NCI-H2227 (cell line): ENCODE results near the gene TM6SF1.
"Not testable (repeated sequence)": the region's sequence is repeated elsewhere in the genome, so short reads cannot be mapped to it uniquely, and the experiment has no call there.

Experiments
- DNase-seq: peaks from one replicate; lab custom pipeline; 2025; ENCODE audit not compliant: unreplicated experiment; lab: John Stamatoyannopoulos, UW

TM6SF1 gene

DNA sequence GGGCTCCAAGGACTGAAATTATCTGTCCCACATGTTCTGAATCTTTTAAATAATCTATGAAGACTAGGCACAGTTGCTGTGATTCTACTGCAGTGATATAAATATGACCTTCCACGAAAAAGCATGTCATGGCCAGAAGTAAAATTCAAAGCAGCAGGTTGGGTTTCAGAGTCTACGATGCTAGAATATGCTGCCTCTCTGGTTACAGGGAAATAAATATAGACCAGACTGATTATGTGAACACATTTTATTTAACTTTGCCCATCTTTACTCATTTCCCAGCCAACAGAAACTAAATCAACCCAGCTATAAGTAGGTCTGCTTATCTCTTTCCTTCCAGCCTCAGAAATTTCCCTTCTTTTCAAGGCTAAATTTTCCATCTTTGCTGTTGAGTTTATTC lies 19.9 kb upstream of the TM6SF1 start:
- no peak for DNase-seq

DNA sequence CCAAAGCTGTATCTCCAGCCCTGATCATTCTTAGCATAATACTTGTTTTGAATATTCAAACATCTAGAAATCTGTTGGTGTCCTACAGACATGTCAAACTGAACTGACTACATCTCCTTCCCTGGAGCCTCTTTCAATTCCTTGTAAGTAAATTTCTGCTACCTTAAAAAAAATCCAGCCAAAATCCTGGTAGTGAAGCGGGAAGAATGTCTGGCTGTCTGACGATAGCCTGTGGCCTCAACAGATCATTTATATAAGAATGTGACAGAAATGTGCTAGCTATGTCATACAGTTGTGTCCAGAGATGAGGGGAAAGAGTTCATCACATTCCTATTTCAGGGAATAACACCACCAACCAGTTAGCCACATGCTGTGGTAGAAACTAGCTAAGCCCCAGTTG lies 18.6 kb upstream of the TM6SF1 start:
- DNase-seq, result no peak

DNA sequence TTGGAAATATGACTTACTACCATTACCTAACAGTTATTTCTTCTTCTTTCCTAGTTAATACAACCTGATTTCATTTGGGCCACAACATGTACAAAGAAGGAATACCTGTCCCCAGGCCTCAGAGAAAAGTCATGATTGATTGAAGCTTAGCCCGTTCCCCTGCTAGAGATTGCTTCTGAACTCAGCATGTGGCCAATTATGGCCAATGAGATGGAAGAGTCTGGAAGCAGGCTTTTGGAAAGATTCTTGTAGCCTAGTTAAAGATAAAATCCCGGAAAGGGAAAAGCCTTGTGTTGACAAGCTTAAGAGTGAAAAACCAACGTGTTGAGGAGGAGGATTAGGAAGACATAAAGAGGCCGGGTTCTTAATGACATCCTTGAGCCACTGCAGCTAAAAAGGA lies 17.0 kb upstream of the TM6SF1 start:
- DNase-seq, result no peak

DNA sequence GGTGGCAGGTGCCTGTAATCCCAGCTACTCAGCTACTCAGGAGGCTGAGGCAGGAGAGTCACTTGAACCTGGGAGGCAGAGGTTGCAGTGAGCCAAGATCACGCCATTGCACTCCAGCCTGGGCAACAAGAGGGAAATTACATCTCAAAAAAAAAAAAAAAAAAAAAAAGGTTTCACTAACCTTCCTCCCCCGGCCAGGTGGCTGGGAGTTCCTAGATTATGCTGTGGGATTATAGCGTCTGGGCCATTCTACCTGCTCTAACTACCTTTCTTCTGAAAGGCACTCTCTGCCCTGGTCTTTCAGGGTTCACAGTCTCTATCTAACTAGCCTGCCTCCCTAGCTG lies 15.5 kb upstream of the TM6SF1 start:
- DNase-seq, result not testable (repeated sequence)

DNA sequence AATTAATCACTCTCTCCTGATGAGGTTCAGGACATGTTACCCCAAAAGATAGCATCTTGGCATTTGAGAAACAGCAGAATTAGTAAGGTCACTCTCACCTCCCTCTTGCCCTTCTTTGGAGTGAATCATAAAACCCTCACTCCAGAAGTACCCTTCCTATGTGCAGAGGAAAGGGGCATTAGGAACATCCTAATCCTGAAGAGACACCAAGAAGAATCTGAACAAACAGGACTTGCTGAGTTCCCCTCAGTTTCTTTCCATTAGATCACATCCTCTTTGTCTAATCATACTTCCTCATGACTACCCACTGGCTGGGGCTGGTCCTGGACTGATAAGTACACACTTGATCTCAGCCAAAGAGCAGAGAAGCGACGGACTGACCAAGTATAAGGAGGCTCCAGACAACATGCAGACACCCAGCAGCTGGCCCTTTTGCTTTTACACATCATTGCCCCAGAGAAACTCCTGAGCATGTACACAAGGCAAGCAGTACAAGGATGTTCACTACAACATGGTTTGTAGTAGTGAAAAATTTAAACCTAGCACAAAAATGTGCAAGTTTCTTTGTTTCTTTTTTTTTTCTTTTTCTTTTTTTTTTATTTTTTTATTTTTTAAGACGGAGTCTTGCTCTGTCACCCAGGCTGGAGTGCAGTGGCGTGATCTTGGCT lies 15.0 kb upstream of the TM6SF1 start:
- no peak for DNase-seq

DNA sequence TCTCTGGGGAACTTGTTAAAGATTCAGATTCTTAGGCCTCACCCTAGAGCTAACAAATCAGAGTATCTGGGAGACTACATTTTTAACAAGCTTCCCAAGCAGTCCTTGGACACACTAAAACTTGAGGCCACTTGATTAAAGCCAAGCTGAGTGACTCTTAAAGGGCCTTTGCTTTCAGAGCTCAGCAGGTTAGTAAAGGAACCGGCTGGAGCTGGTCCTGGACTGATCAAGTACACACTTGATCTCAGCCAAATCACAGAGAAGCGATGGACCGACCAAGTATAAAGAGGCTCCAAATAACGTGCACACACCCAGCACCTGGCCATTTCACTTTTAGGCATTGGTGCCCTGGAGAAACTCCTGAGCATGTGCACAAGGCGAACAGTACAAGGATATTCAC lies 12.9 kb upstream of the TM6SF1 start:
- no peak for DNase-seq

DNA sequence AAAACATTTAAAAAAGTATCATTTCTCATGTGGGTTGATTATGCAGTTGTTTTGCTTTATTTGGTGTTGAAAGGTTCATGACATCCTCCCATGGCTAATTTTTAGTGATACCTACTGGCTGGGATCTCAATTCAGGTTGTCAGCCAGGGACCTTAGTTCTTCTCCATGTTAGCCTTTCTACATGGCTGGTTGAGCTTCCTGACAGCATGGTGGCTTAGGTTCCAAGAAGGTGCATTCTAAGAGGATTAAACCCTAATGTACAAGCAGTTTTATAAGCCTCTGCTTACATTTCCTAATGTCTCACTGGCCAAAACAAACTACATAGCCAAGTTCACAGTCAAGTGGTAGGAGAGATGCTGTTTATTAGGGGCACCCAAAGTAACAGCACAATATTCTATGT lies 9.4 kb upstream of the TM6SF1 start:
- DNase-seq, result no peak

DNA sequence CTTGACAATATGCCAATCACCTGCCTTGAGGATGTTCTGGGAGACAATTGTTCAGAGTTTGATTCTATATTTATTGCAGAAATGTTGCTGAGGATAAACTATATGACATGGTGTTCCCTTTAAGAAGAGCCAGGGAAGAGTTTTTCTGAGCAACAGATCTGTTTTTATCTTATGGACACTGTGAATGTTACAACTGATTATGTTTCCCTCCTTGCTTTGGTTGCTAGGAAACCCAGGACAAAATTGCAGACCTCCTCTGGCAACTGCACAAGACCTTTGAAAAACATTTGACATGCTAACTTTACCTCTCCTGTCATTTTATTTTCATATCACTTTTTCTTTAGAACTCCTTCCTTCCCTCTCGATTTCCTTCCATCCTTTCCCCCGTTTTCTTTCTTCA lies 8.2 kb upstream of the TM6SF1 start:
- DNase-seq, result no peak

DNA sequence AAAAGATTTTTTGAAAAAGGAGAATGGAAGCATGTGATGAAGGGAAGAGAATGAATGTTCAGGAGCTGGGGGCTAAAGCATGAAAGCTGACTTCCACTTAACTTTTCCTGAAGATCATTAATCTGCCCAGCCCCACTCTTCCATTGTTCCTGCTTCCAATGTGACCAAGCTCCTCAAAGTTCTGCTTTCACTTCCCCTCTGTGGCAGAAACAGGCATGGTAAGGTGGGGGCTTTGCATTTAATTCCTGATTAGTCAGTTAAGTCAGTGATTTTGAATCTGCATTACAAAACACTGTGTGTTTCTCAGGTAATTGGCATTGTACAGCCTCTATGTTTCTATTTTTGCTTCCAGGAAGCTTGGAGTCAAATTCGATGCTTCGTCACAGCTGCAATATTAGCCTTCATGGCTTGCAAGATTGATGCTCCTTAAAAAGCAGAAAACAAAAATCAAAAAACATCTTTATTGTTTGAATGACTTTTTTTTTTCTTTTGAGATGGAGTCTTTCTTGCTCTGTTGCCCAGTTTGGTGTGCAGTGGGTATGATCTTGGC lies 7.3 kb upstream of the TM6SF1 start:
- no peak for DNase-seq

DNA sequence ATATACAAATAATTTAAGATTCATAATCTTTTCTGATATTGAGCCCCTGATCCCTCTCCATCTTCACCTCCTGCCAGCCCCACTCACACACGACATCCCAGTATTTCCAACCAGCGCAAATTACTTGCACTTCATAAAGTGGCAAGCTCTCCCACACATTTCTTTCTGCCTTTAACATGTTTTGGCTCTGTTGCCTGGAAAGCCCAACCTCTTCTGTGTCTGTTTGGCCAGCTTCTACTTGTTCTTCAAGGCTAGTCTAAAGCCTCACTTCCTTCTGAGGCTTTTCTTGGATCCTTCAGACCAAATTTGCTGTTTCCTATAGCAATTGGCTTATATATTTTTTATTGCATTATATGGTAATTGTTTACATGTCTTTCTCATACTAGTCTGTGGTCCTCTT lies 5.1 kb upstream of the TM6SF1 start:
- DNase-seq, result no peak

DNA sequence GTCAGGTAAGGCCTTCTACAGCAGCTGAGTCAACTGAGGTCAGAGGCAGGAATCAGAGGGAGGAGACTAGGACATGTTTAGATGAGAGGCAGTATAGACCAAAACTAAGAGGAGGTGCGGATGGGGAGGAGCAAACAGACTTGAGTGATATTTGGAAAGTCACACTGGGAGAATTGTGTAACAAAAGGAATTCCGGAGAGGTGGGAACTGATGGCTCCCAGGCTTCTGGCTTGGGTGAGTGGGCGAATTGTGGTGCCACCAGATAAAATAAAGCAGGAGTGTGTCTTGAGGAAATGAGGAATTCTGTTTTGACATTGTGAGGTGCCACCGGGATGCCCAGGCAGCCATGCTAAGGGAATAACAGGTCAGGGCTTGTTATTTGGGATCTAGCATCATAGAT lies 3.3 kb upstream of the TM6SF1 start:
- no peak for DNase-seq

DNA sequence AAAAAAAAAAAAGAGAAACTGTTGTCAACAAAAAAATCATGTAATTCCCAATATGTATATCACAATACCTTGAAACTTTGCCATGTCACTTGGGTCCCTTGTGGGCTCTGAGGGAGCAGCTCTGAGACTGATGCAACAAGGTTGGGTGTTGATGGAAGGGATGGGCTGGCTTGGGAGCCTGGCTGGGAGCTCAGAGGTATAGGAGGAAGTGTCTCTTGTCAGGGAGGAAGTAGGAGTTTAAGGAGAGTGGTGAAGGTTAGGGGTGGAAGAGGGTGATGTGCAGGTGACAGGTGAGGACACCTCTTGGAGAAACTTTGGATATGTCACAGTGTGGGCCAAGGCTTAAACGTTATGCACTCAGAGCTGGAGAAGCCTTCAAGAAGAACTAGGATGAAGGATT lies 2.0 kb upstream of the TM6SF1 start:
- DNase-seq, result no peak

DNA sequence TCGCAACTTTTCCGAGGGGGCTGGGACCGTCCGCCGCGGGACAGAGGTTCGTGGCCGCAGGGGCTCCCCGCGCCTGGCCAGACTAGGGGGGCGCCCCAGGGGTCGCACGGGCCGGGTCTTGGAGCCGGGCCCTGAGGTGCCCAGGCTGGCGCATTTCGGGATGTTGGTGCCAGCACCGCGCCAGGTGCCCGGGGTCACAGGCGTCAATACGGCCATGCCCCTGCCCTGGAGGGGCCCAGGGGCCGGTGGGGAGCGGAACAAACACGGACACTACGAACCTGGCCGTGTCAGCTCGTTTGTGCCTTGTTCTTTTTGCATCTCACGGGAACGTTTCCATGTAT lies 366 bp downstream of the TM6SF1 start:
- no peak for DNase-seq

DNA sequence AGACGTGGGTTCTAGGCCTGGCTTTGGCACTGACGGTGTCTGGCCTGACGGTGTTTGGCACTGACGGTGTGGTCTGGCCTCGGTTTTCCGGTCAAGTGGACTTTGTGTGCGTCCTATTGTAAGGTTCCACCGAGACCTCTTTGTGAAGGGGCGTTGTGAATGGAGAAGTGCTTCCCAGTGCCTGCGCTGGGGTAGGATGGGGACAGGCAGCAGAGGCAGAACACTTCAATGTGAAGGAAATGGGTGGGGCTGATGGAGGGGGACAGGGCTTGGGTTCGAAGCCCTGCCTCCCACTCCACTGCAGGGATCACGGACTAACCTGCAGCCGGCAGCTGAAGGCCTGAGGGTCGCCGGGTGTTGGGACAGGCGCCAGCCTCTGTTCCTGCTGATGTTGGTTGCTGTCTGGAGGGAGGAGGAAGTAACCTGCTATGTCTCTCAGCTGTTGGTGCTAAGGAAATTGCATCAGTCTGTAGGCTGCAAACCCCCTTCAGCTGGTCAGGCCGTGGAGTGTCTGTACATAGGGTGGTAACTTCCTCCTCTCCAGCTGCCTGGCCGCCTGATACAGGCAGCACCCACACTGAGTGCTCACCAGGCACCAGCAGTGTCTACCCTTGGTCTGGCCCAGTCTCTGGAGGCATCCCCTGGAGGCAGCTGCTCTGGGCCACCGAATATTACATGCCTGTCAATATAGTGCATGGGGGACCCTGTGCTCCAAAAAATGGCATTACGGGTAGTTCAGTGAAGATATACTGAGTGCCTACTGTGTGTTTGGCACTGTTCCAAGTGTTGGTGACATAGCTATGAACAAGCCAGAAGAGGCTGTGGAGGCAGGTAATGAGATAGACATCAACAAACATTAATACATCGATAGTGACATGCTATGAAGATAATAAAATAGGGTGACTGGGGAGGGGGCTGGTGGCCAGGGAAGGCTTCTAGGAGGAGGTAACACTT lies 1.1 kb downstream of the TM6SF1 start:
- no peak for DNase-seq

DNA sequence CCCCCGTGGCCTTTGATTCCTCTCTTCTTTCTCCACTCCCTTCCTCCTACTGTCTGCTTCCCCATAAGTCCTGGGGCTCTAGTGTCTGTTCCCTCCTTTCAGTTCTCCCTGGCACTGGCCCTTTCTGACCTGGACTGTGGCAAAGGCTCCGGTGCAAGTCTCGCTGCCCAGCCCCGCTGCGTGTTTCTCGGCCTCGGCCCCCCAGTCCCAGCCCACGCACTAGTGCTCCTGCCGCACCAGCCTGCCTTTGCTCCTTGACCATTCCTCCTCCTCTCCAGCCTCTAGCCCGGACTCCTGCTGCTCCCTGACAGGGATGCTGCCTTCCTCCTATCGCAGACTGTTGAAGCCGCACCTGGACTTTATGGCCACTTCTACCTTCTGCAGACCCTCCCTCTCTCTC lies 2.1 kb downstream of the TM6SF1 start:
- DNase-seq, result no peak

DNA sequence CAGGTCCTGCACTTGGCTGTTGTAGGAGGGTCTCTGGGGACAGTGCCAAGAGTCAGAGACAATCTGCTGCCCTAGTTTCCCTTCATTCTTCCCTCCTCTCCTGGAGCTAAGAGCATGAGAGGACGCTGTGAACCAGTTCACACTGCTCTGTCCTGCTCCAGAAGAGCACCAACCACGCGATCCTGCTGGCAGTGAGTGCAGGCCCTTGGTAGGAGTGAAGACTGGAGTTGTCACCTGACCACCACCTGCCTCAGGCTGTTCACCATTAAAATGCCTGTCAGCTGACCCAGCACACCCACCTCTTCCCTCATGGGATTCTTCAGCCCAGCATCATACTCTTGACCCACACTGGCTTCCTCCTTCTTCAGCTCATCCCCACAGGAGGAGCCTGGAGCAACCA lies 2.9 kb downstream of the TM6SF1 start:
- DNase-seq, result no peak

DNA sequence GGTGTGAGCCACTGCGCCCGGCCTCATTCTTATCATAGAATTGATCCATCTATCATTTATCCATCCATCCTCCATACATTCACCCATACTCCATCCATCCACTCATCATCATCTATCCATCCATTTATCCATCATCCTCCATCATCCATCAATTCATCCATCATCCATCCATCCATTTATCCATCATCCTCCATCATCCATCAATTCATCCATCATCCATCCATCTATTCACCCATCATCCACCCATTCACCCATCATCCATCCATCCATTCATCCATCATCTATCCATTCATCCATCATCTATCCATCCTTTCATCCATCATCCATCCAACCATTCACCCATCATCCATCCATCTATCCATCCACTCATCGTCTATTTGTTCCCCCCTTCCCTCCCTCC lies 3.7 kb downstream of the TM6SF1 start:
- no peak for DNase-seq

DNA sequence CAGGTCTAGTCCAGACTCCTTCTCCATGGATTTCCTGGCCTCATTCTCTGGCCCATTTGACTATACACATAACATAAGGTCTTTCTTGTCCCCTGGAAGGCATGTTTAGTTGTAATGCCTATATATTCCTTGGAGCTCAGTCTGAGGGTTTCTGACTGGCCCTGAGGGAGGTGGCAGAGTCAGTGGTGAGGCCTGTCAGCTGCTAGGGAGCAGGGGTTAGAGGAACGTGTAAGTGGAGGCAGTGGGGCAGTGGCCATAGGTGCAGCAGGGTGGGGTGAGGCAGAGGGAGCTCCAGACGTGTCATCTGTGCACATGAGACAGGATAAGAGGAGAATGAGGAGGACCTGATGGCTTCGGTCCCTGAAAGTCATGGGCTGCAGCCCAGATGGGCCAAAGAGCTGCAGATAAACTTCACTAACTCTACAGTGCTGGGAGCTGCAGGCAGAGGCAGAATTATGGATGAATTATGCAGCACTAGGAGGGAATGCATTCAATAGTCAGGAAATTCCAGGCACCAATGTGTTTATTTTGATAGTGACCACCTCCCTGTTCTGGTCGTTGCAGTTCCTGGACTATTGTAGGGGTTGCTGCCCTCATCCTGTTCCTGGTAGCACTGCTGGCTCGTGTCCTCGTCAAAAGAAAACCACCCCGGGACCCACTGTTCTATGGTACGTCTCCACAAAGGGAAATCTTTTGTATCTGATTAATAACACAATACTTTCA lies 4.9 kb downstream of the TM6SF1 start:
- no peak for DNase-seq

DNA sequence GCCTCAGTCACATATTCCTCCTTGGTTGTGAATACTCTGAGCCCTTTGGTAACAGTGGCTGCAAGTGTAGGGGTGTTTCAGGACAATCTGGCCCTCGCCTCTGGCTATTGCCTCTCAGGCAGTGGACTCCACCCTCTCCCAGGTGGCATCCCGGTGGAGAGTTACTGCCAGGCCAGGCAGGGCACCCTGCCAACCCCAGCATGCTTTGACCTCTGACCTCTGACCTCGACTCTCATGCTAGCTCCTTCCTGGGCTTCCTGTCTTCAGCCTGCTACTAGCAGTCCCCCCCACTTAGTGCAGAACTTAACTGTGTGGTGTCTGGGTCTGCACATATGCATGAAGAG lies 5.5 kb downstream of the TM6SF1 start:
- no peak for DNase-seq

DNA sequence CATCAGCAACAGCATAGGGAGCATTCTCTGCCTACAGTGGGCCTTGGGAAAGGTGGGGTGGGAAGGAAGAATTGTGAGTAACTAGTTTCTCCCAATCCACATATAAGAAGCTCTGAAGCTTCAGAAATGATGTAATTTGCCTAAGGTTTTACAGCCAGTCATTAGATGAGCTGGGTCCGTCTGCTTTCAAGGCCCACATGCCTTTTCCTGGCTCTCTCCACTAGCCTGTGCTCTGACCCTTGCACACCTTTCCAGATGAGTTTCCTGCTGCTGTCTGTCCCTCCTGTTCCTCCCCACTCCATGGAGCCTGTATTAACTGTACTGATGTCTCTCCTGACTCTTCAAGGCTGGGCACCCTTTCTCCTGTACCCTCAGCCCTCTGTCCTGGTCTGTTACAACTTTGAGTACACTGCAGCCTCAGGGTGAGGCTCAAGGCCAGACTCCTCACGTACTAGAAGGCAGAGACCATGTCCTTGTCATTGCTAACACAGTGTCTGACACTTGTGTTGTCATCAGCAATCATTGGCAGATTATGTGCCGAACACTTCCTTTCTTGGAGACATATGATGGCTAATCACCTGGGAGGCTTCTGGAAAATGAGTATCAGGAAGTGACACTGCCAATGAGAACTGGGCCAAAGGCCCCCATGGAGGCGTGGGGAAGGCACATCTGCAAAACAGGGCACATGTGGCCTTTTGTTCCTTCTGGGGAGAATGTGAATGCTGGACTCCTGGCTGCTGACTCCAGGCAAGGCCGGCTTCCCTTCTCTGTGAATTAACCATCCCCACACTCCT lies 6.6 kb downstream of the TM6SF1 start:
- DNase-seq, result no peak

DNA sequence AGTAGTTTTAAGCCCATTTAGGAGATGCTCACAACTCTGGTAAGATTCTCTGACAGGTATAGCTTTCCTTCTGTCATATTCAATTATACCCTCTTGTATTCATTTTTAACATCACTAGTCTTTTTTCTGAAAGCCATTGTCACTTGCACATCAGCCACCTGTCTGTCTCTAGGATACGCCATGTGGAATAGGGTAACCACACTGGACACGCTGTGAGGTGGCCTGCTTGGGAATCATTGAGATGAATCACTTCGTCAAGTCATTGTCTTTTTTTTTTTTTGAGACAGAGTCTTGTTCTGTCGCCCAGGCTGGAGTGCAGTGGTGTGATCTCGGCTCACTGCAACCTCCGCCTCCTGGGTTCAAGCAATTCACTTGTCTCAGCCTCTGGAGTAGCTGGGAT lies 7.4 kb downstream of the TM6SF1 start:
- no peak for DNase-seq
